Sigmoid colon (tissue), 4 donors: ENCODE data around the gene CFAP161.

ENCODE experiments used
- POLR2AphosphoS5 ChIP-seq, 4 donors: sonication (generic); formaldehyde crosslinking; IDR thresholded peaks; one replicate each; pipeline ENCODE4 v1.6.1; 2017; ENCODE audit warnings: antibody characterized with exemption in 4 of 4
- TF ChIP-seq, protein P1 (sequence below), 4 experiments: fragments of 450-650 bp in 3 of 4; fragments of 200-600 bp in 1 of 4; IDR thresholded peaks; one replicate each; pipeline ENCODE4 v1.5.1; 2016 to 2019; ENCODE audit warnings: antibody characterized with exemption in 4 of 4, mild to moderate bottlenecking in 3 of 4, moderate library complexity in 2 of 4

DNA sequence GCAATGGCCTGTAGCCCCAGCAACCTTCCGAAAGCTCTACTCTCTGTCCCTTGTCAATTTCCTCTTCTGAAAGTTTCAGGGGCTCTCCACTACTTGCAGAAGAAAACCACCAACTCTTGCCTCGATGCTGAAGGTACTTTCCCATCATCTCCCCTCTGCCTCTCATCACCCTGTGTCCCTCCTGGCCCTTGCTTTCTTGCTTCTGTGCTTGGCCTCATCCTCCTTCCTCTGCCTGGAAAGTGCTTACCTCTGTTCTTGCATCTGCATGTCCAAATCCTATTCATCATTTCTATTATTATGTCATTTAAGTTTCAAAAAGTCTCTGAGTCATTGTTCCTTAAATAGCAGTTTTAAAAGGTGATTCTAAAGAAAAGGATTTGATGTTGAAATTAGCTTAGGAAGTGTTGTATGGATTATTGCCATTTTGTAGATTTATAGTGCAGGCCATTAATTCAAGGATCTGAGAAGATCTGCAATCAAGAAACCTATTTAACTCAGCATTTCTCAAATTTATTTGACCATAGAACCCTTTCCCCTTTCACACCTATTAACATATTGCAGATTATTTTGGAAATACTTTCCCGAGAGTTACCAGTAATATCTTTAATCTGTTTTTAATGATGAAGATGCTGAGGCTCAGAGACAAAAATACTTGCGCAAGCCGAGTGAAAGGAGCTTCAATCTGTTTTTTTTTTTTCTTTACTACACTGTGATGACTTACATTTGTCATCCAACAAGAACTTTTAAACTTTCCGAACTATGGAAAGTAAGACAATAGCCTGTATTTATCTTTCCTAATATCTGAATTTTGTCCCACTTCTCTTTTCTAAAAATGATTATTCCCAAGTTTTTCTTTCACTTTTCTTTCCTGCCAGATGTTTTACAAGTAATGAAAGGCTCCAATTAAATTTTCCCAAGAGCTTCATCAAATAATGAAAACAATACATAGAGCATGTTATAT is 22.3 kb upstream of the CFAP161 start:
- TF ChIP-seq, protein P1, sequence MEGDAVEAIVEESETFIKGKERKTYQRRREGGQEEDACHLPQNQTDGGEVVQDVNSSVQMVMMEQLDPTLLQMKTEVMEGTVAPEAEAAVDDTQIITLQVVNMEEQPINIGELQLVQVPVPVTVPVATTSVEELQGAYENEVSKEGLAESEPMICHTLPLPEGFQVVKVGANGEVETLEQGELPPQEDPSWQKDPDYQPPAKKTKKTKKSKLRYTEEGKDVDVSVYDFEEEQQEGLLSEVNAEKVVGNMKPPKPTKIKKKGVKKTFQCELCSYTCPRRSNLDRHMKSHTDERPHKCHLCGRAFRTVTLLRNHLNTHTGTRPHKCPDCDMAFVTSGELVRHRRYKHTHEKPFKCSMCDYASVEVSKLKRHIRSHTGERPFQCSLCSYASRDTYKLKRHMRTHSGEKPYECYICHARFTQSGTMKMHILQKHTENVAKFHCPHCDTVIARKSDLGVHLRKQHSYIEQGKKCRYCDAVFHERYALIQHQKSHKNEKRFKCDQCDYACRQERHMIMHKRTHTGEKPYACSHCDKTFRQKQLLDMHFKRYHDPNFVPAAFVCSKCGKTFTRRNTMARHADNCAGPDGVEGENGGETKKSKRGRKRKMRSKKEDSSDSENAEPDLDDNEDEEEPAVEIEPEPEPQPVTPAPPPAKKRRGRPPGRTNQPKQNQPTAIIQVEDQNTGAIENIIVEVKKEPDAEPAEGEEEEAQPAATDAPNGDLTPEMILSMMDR (IDR thresholded peaks at IDR 0.05), result no peak
- TF ChIP-seq POLR2AphosphoS5 (IDR thresholded peaks at IDR 0.05), result no peak
